UCSD-AML1 (cell line): ENCODE data around the gene PUM1.

ENCODE experiments used
- DNase-seq: peaks from one replicate; lab custom pipeline; 2025; ENCODE audit not compliant: unreplicated experiment; lab: John Stamatoyannopoulos, UW

PUM1 gene

DNA sequence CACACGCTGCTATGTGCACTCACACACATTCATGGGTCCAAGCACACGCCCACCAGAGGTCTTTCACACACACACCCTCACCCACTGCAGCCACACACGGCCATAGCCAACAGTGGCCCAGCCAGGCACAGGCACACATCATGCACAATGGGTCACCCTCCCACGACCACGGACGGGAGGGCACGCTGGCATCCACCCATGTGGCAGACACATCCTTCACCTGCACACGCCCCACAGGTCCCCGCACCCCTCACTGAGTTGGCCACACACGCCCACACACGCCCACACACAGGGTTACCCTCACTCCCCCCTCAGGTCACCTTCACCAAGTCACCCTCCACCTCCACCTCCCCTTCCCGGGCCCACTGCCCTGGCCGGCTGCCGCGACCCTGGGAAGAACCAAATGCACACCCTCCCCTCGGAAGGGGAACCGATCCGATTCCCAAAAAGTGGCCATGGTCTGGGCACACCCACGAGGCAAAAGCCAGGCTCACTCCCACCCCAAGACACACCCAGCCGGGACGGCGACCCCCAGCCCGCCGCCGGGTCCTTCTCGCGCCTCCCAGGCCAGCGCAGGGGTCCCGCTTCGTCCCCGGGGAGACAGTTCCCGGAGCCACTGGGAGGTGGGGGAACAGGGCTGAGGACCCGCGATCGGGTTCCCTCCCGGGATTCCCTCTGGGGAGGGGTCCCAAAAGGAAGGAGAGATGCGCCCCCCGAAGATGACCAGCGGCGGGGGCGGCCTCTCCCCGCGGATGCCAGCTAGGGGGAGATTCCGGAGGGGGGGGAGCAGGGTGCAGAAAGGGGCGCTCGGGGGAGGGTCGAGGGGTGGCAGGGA, 157.8 kb downstream of the PUM1 start:
- DNase-seq, result no peak

DNA sequence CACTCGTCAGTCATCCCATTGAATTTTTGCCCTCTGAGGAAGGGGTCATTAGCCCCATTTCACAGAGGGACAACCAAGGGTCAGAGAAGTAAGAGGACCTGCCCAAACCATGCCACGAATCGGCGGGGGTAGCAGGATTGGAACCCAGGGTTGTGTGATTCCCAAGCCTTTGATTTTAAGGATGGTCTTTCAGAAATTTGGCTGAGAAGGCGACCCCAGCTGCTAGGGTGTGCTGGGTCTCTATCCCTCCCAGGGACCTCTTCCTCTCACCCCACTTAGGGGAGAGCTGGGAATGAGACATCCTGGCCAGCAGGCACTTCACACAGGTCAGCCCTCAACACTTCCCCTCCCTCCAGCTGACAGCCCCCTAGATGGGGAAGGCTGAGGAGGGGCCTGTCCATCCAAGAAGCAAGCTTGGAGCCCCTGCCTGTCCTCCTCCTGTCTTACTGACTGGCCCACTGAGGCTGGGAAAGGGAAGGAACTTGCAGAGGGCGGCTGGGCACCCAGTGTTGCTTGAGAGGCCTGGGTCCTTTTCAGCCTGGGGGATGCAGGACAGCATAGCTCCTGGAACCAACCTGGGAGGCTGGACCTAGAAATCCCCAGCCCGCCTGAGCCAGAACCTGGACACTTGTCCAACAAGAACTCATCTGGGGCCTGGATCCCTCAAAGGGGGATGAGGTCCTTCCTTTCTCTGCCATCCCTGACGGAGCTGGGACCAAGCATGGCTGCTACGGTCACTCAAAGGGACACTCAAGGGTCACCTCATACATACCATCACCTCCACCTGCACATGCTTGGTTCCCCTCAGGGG, 158.7 kb downstream of the PUM1 start:
- no peak for DNase-seq

DNA sequence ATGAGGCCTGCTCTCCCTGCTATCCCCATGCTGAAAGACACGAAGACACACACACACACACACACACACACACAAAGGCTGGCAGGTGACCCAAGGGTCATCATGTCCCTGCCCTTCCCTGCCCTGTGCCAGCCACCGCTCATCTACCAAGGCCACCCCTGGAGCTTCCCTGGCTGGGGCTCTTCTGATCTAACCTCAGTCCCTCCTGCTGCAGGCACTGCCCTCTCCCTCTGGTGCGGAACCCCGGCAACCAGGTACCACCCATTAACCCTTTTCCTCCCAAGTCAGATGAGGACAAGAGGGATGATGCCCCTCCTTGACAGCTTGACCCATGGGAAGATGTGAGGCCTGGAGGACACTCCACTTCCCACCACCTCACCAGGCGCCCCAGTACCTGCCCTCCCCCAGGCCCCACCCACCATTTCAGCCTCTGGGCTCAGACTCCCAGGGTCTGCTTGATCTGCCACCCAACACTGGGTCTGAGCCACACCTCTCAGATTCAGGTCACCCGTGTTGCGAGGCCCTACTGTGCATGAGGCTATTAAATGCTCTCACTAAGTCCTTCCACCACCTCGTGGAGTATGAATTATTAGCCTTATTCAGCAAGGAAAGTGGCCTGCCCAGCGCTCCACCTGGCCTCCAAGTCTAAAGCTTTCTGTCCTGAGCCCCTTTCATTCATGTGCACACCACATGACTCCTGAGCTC, 159.4 kb downstream of the PUM1 start:
- no peak for DNase-seq

DNA sequence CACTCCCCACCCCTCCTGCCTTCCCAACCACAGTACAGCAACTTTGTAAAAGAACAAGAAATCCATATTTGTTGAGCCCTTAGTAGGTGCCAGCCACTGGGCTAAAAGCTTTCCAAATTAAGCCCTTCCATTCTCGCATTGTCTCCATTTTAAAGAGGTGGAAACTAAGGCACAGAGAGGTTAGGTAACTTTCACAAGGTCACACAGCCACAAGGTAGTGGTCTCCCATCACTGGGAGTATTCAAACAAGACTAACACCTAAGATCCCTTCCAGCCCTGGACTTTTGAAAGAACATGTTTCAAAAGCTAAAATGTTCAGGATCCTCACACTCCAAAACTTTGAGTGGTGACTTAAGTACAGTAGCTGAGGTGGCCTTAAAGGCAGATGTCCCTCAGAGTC, 160.1 kb downstream of the PUM1 start:
- DNase-seq, result no peak

DNA sequence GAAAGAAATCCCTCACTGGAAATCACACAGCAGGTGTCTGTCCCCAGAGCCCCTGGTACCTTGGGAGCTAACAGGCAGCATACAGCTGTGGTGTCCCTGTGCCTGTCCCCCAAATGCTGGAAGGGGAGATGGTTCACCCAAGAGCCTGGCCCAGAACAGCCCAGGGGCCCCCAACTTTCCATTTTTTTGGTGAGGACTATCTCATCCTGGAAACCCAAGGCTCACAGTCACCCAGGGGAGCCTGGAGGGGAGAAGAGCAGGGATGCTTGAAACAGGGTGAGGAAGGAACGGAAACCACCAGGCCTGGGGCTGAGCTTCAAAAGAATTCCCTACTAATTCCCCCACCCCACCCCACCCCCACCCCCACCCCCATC, 160.6 kb downstream of the PUM1 start:
- no peak for DNase-seq

DNA sequence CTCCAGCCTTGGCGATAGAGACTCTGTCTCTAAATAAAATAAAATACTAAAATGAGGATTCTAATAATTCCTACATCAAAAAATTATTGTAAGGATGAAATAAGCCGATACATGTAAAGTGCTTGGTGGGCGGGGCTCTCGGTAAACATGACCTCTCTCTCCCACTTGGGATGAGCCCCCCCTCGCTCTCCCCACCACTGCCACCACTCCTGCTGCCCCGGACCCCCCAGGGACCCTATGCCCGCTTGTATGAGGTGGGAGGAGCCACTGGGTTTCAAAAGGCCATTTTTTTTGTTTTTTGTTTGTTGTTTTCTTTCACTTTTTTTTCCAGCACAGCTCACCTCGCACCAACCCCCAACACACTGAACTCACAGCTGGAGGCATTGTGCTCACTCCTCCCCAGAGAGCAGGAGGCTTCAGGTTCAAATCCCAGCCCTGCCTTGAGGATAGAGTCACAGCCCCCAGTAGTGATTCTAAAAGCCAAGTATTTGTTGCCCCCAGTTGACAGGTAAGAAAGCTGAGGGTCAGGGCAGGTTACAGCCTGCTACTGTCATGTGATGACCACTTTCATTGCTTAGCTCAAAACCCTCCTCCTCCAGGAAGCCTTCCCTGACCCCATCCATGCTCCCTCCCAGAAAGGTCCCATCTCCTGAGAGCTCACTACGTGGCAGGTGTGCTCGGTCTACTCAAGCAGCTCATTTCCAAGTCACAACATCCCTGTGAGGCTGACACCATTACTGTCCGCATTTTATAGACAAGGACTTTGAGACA, 161.1 kb downstream of the PUM1 start:
- no peak for DNase-seq

DNA sequence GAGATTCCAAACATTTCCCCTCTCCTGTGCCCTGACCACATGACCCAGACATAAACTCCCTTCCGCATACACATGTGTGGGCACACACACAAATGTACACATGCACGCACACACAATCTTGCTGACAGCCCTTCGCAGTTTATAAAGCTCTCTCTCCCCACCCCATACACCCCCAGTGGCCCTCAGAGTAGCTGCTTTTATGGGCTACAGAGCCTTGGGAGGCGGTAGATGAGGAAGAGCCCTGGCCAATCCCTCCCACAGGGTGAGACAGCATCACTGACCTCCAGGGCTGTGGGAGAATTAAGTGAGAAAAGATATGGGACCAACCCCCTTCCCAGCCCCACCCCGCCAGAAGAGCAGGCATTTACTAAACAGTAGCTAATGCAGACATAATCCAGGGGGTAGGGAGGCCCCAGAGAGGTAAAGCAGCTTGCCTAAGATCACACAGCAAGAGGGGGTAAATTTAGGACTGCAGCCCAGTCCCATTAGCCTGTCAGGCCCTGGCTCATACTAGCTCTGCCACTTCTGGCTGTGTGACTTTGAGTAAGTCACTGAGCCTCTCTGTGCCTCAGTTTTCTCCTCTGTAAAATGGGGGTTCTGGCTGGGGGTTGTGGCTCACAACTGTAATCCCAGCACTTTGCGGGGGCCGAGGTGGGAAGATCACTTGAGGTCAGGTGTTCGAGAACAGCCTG, 162.0 kb downstream of the PUM1 start:
- no peak for DNase-seq

DNA sequence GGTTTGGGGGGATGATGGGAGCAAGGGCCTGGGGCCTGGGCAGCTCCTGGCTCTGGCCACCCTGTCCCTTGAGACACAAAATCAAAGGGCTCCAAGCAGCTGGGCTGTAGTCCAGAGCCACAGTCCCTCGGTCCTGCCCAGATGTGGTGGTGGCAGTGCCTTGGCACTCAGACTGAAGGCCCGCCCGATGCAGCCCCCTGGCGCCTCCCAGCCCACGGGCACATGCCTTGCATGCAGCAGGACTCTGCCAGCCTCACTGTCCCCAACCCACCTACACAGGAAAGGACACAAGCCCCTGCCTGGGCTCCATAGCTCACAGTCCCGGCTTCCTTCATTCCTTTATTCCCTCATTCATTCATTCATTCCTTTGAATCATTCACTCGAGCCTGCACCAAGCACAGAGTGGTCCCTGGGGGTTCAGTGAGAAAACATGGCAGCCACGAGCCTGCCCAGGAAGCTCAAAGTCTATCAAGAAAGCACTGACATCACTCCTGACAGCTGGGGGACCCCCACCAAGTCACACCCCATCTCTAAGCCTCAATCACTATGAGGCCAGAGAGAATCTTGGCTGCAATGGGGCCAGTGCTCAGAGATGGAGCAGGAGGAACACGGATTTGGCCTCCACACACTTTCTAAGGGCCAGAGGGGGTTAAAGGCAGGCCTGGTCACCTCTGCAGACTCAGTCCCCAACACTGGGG, 162.8 kb downstream of the PUM1 start:
- no peak for DNase-seq

DNA sequence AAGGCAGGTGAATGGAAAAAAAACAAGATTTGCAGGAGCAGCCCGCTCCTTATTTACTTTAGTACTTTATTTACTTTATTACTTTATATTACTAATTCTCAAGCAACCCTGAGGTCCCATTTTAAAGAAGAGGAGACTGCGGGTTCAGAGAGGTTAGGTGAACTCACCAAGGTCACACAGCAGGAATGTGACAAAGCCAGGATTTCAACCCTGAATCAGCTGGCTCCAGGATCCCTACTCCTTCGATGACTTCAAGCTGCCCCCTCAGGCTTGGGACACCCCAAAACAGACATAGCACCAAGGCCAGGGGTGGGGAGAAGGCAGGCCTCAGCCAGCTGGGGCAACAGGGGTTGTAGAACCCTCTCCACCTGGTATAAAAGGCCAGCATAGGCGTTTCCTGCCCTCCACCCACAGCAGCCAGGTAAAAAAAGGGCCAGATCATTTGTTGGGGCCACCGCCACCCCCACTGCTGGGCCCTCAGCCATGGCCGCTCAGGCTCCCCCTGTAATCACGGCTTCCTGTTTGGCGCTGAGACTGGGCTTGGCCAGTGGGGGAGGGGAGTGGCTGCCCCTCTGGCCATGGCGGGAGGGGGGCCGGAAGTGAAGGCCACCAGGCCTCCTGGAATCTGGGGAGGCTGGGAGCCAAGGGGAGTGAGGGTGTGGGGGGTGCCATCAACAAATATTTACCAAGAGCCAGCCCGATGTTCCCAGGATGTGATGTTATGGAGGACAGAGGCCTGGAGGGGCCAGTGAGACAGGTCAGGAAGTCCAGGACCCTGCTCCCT, 163.5 kb downstream of the PUM1 start:
- DNase-seq, result no peak

DNA sequence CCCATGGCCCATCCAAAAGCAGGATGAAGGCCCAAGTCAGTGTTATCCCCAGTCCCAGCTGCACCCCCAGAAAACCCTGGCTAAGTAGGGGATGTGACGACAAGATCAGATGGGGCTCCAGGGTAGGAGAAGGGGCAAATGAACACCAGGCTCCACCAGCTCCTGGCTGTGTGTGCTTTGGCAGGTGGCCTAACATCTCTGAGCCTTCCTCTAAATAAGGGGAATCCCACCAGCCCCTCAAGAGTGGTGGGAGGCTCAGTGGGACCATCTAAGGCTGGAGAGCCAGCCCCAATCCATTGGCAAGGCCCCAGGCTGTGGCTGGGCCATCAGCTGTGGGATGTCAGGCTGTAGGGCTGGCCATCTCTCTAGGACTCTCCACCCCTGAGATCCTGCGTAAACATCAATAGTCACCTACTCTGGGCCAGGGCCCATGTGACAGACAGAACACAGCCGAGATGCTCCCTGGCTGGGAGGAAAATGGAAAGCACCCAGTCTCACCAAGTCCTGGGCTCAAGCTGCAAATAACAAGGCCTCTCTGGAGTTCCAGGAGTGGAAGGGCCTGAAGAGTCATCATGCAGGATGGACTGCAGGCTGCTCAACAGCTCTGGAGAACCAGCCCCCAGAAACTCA, 164.5 kb downstream of the PUM1 start:
- DNase-seq, result no peak

DNA sequence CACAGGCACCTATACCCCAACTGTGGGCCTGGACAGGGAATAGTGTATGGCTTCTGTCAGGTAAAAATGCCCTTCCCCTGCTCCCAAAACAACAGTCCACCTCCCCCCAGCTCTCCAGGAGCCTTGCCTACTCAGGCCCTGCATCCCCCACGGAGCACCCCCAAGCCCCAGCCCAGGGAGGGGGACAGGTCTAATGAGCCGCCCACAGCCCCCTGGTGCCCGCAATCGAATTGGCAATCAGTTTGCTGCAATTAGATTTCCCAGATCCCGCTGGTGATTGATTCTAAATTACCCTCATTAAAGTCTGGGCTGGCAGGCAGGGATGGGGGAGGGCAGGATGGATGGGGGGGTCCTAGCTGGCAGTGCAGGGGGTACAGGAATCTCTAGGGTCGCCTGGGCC, 165.0 kb downstream of the PUM1 start:
- DNase-seq, result no peak

DNA sequence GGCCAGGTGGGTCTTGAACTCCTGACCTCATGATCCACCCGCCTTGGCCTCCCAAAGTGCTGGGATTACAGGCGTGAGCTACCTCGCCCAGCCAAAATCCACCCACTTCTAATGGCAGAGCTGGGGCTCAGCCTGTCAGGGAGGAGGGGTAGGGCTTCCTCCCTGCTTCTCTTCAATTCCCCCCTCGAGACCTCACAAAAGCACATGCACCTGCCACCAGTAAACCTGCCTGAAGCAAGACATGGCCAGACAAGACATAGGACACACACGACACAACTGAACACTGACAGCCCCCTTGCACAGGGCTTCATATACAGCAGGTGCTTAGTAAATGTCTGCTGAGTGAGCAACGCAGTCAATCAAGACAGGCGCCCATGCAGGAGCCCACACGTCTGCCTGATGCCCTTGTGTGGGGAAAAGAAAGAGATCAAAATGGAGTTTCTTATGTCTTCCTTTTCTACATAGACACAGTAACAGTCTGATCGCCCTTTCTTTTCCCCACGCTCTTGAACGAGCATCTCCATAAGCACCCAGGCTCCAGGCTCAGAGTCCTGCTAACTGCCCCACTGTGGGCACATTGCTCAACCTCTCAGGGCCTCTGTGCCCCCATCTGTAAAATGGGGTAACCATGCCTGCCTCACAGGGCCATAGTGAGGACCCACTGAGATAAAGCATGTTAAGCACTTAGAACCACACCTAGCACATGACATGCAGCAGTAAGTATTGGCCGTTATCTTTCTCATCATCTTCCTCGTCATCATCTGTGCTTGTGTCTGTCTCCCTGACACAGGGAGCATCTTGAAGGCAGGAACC, 165.7 kb downstream of the PUM1 start:
- no peak for DNase-seq

DNA sequence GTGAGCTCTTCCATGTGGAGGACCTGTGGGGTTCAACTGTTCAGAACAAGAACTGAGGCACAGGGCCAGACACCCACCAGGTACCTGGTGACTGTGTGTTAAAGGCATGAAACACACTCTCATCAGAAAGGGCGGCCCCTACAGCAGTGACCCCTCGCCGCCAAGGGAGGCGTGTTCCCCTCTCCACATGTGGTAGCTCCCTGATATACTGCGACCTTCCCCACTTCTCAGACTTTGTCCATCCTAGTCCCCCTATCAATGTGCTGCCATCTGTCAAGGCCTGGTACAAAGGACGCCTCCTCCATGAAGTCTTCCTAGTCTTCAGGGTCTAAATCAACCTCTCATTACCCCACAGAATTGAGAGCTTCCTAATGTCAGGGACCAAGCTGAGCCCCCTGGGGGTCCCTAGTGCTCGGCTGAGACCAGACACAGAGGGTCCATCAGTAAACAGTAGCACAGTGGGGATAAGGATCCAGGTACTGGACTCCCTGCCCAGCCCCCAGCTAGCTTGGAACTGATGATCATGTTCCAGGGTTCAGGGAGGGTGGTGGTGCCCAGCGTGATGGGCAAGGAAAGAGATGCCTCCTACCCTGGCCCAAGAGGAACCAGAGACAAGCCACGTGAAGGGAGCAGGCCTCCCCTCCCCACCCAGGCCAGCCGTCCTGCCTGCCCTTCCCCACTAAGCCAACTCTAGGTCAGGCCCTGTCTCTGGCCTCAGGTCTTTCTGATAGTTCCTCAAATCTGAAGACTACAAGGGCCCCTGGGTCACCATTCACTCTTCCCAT, 167.3 kb downstream of the PUM1 start:
- no peak for DNase-seq

DNA sequence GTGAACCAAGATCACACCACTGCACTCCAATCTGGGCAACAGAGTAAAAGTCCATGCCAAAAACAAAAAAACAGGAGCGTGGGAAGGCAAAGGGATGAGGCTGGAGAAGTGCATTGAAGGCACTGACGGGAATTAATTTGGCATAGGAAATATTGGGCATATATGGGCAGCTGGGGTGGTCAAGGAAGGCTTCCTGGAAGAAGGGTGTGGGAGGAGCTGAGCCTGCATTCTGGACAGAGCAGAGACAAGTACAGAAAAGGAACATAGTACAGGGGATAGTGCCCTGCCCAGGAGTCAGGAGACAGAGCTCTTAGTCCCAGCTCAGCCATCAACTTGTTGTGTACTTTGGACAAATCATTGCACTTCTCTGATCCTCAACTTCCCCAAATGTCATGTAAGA, 168.6 kb downstream of the PUM1 start:
- DNase-seq, result no peak

DNA sequence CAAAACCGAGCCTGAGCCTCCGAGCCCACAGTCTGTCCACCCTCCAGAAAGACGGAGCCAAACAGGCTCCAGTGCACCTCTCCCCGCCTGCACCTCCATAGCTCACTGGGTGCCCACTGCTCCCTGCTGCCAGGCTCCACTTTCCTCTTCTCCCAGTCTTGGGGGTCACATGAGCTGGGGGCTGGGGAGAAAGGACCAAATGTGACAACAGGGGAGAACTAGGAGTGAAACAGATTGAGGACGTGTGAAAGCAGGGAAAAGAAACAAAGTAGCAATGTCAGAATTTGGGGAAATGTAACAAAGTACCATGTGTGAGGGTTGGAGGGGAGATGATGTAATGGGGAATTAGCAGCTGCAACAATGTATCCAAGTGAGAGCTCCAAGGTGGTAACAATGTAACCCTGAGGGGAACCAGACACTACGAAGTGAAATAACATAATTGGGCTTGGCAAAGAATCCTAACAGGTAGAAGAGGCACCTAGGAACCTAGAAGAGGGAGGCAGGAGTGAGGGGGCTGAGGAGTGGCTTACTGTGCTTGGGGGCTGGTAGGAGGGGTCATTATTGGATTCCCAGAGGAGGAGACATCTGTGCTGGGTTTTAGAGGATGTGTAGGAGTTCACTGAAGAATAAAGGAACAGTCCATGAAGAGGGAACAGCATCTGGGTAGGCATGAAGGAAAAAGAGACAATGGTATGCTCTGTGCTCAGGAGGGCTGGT, 169.4 kb downstream of the PUM1 start:
- no peak for DNase-seq

DNA sequence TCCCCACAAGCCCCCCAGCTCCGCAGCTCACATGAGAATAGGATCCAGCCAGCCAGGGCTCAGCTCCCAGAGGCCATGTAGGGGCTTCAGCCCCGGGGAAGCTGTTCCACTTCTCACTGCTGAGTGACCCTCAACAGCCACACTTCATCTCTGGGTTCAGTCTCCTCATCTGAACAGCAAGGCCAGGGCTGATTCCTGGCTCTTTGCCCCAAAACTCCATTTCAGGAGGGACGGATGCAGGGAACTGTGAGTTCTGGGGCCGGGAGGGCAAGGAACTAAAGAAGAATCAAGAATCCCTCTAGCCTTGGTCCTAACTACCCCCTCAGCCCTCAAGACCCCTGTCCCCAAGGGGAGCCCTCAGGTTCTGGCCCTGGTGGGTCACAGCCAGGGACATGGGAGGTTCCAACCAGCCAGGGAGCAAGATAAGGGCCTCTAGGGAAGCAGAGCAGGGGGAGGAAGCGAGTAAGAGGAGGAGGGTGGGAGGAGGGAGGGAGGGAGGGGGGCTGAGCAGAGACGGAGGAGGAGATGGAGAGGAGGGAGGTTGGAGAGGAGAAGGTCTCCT, 170.1 kb downstream of the PUM1 start:
- no peak for DNase-seq
